GM18511 (cell line): ENCODE measurements around the gene RNU2-1.
"Not testable (repeated sequence)": the region's sequence is repeated elsewhere in the genome, so short reads cannot be mapped to it uniquely, and the experiment has no call there.

Source experiments
- ATAC-seq: cut with Tn5 transposase; IDR thresholded peaks from one replicate; pipeline ENCODE4 v1.9.1; 2021; ENCODE audit warnings: mild to moderate bottlenecking, moderate library complexity; ENCODE audit not compliant: unreplicated experiment

Gene RNU2-1

GRCh38 chr17:43233877-43234276, at the start of gene RNU2-1:
Gene RNU2-1 (minus strand): TSS chr17:43233977.
- ATAC-seq = not testable (repeated sequence)

DNA sequence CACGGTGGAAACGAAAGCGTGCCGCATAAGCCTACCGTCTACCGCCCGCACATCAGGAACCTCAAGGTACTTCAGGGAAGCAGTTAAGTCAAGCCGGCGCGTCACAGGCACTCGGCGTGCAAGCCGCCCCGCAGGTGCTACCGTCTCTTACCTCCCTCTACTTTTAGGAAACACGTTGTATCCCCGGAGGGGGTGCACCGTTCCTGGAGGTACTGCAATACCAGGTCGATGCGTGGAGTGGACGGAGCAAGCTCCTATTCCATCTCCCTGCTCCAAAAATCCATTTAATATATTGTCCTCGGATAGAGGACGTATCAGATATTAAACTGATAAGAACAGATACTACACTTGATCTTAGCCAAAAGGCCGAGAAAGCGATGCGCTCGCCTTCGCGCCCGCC, 39.1 kb upstream of the RNU2-1 start:
- not testable (repeated sequence) for ATAC-seq

- not testable (repeated sequence) for ATAC-seq
Observed at GRCh38 chr17:43272483-43272882, 38.7 kb upstream of the RNU2-1 start.

- ATAC-seq = not testable (repeated sequence)
Observed at GRCh38 chr17:43270552-43271504, 37.1 kb upstream of the RNU2-1 start.

- ATAC-seq = not testable (repeated sequence)
Observed at GRCh38 chr17:43246456-43246855, 12.7 kb upstream of the RNU2-1 start.

GRCh38 chr17:43240596-43241352, 7.0 kb upstream of the RNU2-1 start:
- ATAC-seq = not testable (repeated sequence)

GRCh38 chr17:43239597-43239996, 5.8 kb upstream of the RNU2-1 start:
- not testable (repeated sequence) for ATAC-seq

DNA sequence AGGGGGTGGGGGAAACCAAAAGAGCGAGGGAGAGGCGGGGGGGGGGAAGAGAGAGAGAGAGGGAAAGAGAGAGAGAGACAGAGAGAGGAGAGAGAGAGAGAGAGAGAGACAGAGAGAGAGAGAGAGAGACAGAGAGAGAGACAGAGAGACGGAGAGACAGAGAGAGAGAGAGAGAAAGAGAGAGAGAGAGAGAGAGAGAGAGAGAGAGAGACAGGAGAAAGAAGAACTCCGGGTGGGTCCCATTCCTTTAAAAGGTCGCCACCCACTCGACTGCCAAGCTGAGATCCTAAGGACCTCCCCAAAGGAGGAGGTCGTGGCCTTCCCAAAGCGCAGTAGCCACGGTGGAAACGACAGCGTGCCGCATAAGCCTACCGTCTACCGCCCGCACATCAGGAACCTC, 514 bp downstream of the RNU2-1 start:
- not testable (repeated sequence) for ATAC-seq

GRCh38 chr17:43232021-43232699, 1.6 kb downstream of the RNU2-1 start:
- not testable (repeated sequence) for ATAC-seq

- ATAC-seq = not testable (repeated sequence)
Observed at GRCh38 chr17:43231205-43232020, 2.4 kb downstream of the RNU2-1 start.

GRCh38 chr17:43228020-43228782, 5.6 kb downstream of the RNU2-1 start, which contains the start of gene CCDC200:
Gene CCDC200 (minus strand): TSS chr17:43228623. CDS start chr17:43228554, 69 bp downstream.
- ATAC-seq = not testable (repeated sequence)

DNA sequence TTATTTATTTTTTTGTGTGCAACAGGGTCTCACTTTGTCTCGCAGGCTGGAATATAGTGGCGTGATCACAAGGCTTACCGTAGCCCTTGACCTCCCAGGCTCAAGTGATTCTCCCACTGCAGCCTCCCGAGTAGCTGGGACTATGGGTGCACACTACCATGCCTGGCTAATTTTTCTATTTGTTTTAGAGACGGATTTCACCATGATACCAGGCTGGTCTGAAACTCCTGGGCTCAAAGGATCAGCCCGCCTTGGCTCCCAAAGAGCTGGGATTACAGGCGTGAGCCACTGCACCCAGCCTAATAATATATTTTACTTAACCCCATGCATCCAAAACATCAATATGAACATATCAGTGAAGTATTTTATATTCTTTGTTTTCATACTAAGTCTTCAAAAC, 7.4 kb downstream of the RNU2-1 start:
- no peak for ATAC-seq

- no peak for ATAC-seq
Observed at GRCh38 chr17:43224146-43224705, 9.6 kb downstream of the RNU2-1 start.

- no peak for ATAC-seq
Observed at GRCh38 chr17:43220511-43221125, 13.2 kb downstream of the RNU2-1 start.

GRCh38 chr17:43219746-43220380, 13.9 kb downstream of the RNU2-1 start:
- no peak for ATAC-seq

DNA sequence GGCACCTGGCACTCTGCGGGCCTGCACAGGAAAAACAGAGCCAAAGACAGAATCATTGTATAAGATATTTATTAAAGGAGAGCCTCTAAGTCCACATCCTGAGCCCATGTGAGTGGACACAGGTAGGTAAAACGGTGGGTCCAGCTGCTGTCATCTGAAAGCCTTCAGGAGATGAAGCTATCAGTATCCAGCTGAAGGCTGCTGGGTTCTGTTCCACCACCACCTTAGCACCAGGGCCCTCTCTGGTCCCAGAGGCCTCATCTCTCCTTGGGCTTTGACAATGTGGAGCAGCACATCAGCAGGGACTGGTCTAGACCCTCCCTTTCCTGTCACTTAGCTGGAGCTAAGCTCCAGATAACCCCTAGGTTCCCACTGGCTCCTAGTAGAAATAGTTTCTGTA, 14.8 kb downstream of the RNU2-1 start:
- no peak for ATAC-seq

DNA sequence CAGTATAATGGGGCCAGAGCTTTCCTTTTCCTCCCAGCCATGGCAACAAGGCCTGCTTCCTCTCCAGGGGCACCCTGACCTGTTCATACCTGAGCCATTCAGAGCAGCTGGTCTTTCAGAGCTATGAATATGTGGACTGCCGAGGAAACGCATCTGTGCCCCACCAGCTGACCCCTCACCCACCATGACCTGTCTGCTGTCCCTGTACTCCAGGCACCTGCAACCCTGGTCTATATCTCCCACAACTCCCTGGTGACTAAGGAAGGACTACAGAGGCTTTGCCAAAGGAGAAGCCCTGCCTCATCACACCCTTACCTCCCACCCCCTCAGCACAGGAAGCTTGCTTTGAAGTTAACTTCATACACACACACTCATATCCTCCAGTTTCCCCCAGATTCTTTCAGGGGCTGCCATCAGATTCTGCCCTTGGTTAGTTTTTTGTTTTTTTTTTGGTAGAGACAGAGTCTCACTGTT, 16.1 kb downstream of the RNU2-1 start:
- no peak for ATAC-seq
